ENCODE measurements around the gene NEIL3.

The NEIL3 gene, protein sequence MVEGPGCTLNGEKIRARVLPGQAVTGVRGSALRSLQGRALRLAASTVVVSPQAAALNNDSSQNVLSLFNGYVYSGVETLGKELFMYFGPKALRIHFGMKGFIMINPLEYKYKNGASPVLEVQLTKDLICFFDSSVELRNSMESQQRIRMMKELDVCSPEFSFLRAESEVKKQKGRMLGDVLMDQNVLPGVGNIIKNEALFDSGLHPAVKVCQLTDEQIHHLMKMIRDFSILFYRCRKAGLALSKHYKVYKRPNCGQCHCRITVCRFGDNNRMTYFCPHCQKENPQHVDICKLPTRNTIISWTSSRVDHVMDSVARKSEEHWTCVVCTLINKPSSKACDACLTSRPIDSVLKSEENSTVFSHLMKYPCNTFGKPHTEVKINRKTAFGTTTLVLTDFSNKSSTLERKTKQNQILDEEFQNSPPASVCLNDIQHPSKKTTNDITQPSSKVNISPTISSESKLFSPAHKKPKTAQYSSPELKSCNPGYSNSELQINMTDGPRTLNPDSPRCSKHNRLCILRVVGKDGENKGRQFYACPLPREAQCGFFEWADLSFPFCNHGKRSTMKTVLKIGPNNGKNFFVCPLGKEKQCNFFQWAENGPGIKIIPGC
- long read RNA-seq, transcript NEIL3-201 (10 exons, 2,408 nt): major isoform, 89 of 179 reads
- long read RNA-seq, partial matches to known transcripts: 58 of 179 reads
- long read RNA-seq, other reads (novel, unspliced or antisense): 32 of 179 reads

DNA sequence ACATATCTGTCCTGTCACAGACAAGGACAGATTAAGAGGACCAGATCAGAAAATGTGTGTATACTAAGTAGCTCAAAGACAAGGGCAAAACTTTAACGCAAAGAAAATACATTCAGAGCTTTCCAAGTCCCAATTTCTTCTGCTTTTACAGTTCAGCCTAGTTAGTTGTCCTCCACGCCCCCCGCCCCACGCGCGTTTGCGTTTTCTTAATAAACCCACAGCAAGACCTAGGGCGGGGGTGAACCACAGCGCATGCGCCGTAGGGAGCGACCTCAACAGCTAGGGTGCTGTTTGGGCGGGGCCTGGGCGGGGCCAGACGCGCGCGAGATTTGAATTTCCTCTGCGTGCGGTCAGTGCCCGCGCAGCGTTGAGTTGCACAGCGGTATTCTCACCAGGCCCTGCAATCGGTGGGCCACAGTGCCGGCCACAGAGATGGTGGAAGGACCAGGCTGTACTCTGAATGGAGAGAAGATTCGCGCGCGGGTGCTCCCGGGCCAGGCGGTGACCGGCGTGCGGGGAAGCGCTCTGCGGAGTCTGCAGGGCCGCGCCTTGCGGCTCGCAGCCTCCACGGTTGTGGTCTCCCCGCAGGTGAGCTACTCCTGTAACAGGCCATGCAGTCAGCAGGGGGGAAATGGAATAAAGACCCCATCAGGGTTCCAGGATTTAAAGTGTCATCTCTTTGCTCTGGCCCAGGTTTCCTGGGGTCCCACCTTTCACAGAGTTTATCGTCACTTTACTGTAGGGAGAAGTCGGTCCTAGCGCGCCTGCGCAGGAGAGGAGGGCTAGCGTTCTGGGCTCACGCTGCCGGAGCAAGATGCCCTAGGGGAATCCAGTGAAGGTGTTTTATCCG, at the start of gene NEIL3:
NEIL3 (plus strand) TSS at position 353 of the 850 bp plus-strand sequence; CDS start at position 433, 80 bp downstream.
- H3K27ac ChIP-seq (replicated peaks): peak within 1 kb of the TSS; percentile 95
- DNase-seq (ENCODE audit: low read depth in 1 of 2, low spot score in 1 of 2): peak; percentile 95 to 98
- no peaks in the 10 kb centered on the region for H3K27me3 ChIP-seq (ENCODE audit: insufficient read depth, poor library complexity, severe bottlenecking)
- H3K4me3 ChIP-seq (replicated peaks; ENCODE audit: insufficient read depth, low read length): peak within 1 kb of the TSS; percentile 89
- TF ChIP-seq, protein P1, sequence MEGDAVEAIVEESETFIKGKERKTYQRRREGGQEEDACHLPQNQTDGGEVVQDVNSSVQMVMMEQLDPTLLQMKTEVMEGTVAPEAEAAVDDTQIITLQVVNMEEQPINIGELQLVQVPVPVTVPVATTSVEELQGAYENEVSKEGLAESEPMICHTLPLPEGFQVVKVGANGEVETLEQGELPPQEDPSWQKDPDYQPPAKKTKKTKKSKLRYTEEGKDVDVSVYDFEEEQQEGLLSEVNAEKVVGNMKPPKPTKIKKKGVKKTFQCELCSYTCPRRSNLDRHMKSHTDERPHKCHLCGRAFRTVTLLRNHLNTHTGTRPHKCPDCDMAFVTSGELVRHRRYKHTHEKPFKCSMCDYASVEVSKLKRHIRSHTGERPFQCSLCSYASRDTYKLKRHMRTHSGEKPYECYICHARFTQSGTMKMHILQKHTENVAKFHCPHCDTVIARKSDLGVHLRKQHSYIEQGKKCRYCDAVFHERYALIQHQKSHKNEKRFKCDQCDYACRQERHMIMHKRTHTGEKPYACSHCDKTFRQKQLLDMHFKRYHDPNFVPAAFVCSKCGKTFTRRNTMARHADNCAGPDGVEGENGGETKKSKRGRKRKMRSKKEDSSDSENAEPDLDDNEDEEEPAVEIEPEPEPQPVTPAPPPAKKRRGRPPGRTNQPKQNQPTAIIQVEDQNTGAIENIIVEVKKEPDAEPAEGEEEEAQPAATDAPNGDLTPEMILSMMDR (IDR thresholded peaks at IDR 0.05; ENCODE audit: insufficient read depth, low read length): no peak
- TF ChIP-seq POLR2AphosphoS5 (IDR thresholded peaks at IDR 0.05; ENCODE audit: low read depth): peak; percentile 91
- TF ChIP-seq, protein P2, sequence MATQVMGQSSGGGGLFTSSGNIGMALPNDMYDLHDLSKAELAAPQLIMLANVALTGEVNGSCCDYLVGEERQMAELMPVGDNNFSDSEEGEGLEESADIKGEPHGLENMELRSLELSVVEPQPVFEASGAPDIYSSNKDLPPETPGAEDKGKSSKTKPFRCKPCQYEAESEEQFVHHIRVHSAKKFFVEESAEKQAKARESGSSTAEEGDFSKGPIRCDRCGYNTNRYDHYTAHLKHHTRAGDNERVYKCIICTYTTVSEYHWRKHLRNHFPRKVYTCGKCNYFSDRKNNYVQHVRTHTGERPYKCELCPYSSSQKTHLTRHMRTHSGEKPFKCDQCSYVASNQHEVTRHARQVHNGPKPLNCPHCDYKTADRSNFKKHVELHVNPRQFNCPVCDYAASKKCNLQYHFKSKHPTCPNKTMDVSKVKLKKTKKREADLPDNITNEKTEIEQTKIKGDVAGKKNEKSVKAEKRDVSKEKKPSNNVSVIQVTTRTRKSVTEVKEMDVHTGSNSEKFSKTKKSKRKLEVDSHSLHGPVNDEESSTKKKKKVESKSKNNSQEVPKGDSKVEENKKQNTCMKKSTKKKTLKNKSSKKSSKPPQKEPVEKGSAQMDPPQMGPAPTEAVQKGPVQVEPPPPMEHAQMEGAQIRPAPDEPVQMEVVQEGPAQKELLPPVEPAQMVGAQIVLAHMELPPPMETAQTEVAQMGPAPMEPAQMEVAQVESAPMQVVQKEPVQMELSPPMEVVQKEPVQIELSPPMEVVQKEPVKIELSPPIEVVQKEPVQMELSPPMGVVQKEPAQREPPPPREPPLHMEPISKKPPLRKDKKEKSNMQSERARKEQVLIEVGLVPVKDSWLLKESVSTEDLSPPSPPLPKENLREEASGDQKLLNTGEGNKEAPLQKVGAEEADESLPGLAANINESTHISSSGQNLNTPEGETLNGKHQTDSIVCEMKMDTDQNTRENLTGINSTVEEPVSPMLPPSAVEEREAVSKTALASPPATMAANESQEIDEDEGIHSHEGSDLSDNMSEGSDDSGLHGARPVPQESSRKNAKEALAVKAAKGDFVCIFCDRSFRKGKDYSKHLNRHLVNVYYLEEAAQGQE (IDR thresholded peaks at IDR 0.05; ENCODE audit: insufficient replicate concordance, low read depth): peak; percentile 72
- TF ChIP-seq SPI1 (IDR thresholded peaks at IDR 0.05; ENCODE audit: borderline replicate concordance, low read depth): peak; percentile 5; the same call in 1 of the 2 replicates
- no peak for TF ChIP-seq GABPA (IDR thresholded peaks at IDR 0.05; ENCODE audit: low read depth)

DNA sequence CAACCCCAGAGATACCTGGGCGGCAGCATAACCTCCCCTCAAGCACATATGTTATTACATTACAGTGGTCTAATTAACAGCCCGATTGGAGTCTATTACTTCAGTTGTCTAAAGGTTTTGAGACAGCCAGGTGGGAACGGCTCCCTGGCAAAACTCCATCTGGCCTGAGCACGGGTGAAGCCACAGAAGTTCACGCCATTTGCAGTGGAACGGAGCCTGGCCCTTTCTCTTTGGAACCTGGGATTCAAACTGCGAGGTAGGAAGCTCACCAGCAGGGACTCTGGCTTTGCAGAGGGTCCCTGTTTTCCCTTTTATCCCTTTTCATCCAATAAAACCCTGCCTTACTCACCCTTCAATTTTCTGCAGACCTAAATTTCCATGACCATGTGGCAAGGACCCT, 45.9 kb upstream of the NEIL3 start:
- TF ChIP-seq, protein P2 (IDR thresholded peaks at IDR 0.05; ENCODE audit: insufficient replicate concordance, low read depth): no peak
- TF ChIP-seq, protein P1 (IDR thresholded peaks at IDR 0.05; ENCODE audit: insufficient read depth, low read length): no peak
- TF ChIP-seq POLR2AphosphoS5 (IDR thresholded peaks at IDR 0.05; ENCODE audit: low read depth) (no peak), GABPA (IDR thresholded peaks at IDR 0.05; ENCODE audit: low read depth) (no peak), SPI1 (IDR thresholded peaks at IDR 0.05; ENCODE audit: borderline replicate concordance, low read depth) (no peak)
- no peaks in the 10 kb centered on the region for H3K27me3 ChIP-seq (ENCODE audit: insufficient read depth, poor library complexity, severe bottlenecking)
- DNase-seq (ENCODE audit: low read depth in 1 of 2, low spot score in 1 of 2): no peak
- no peak overlapping the region for H3K4me3 ChIP-seq (replicated peaks; ENCODE audit: insufficient read depth, low read length)
- H3K27ac ChIP-seq (replicated peaks): no peak overlapping the region

DNA sequence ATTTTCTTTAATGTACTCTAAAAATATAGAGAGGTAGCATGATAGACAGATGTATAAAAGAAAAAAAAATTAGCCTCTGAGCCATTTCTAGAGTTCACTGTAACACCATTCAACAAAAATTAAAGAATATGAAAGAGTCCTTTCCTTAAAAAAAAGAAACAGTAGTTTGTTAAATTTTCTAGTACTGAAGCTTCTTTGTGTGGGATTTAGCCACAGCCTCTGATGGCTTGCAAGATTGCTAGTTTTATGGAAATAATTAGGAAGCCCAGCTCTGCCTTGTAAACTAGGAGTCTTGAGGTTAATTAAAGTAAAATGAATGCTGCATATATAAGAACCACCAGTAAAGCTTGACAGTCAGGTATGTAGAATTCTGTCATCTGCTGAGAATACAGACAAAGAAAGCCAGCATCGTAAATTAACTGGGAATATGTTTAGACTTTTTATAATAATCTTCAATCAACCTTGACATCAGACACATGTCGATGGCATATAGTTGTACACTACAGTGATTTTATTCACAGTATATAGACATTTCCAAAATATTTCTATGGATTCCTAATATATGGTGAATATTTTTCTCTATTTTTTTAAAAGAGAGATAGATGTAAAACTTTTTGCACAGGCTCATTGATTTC, 44.8 kb upstream of the NEIL3 start:
- no peak overlapping the region for H3K4me3 ChIP-seq (replicated peaks; ENCODE audit: insufficient read depth, low read length)
- no peak for TF ChIP-seq SPI1 (IDR thresholded peaks at IDR 0.05; ENCODE audit: borderline replicate concordance, low read depth)
- TF ChIP-seq GABPA (IDR thresholded peaks at IDR 0.05; ENCODE audit: low read depth): no peak
- TF ChIP-seq, protein P2 (IDR thresholded peaks at IDR 0.05; ENCODE audit: insufficient replicate concordance, low read depth): no peak
- TF ChIP-seq, protein P1 (IDR thresholded peaks at IDR 0.05; ENCODE audit: insufficient read depth, low read length): no peak
- no peak for TF ChIP-seq POLR2AphosphoS5 (IDR thresholded peaks at IDR 0.05; ENCODE audit: low read depth)
- no peaks in the 10 kb centered on the region for H3K27me3 ChIP-seq (ENCODE audit: insufficient read depth, poor library complexity, severe bottlenecking)

More for the DNA sequence above, 44.8 kb upstream of the NEIL3 start:
- no peak for DNase-seq (ENCODE audit: low read depth in 1 of 2, low spot score in 1 of 2)
- no peak overlapping the region for H3K27ac ChIP-seq (replicated peaks)
